Measurements from ENCODE around the gene PRR5L.

PRR5L gene

DNA sequence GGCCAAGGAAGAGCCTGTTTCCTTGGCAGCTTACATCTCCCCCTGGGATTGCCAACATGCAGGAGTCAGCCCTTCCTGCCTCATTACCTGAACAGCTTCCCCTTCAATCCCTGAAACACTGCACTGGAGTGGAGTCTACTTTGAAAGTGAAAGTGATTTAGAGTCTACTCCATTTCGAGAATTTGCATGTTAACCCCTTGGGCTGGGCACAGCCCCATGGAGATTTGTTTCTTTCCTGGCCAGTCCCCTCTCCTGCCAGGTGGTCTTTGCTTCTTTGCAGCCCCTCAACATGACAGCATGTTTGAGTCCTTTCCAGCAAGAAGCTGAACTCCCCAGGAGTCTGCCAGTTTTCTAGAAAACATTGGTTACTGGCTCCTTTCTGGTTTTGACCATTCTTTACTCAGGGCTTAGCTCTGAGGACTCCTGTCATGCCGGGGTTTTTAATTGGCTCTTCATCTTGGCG, 154.1 kb downstream of the PRR5L start:
- H3K4me1 ChIP-seq (ENCODE audit: control insufficient read depth in 1 of 2, insufficient read depth in 2 of 2, low read length in 2 of 2), result peaks cover 7 to 13% of the 10 kb centered on the region in 2 experiments

GRCh38 chr11:36451045-36451444, 155.0 kb downstream of the PRR5L start:
- peaks cover 15 to 22% of the 10 kb centered on the region in 2 experiments for H3K4me1 ChIP-seq (ENCODE audit: control insufficient read depth in 1 of 2, insufficient read depth in 2 of 2, low read length in 2 of 2)
- H2AFZ ChIP-seq (ENCODE audit: insufficient read depth, low read length, poor library complexity), result no peak overlapping the region
- H3K79me1 ChIP-seq (ENCODE audit: low read length), result peaks cover 13% of the 10 kb centered on the region
- WGBS (ENCODE audit: extremely low coverage, insufficient coverage, insufficient read length), result no CpG with 5 or more reads among the region's 6 CpGs
- no peak overlapping the region for H4K12ac ChIP-seq (ENCODE audit: low read depth, low read length)
- H3K4me2 ChIP-seq (ENCODE audit: low read length), result no peak overlapping the region
- no peak overlapping the region for H3K14ac ChIP-seq (ENCODE audit: low read length)
- H4K91ac ChIP-seq (ENCODE audit: low read depth, low read length), result no peak overlapping the region
- no peak overlapping the region for H3K27ac ChIP-seq (ENCODE audit: low read depth, low read length)
- peaks cover 17 to 33% of the 10 kb centered on the region in 2 experiments for H3K36me3 ChIP-seq (ENCODE audit: control insufficient read depth in 1 of 2, insufficient read depth in 2 of 2, low read length in 2 of 2)
- no peak overlapping the region for H2BK120ac ChIP-seq (ENCODE audit: insufficient read depth, low read length, poor library complexity)
- no peak overlapping the region for H3K4ac ChIP-seq (ENCODE audit: low read depth, low read length)
- no peak overlapping the region for H3K9ac ChIP-seq (ENCODE audit: low read length)
- H3K4me3 ChIP-seq (ENCODE audit: low read depth, low read length), result no peak overlapping the region
- H3K79me2 ChIP-seq (ENCODE audit: control insufficient read depth, insufficient read depth, low read length, poor library complexity), result peaks cover 3% of the 10 kb centered on the region
- no peak overlapping the region for H2BK5ac ChIP-seq (ENCODE audit: low read depth, low read length, poor library complexity)
- DNase-seq, result no peak
- no peak overlapping the region for H4K8ac ChIP-seq (ENCODE audit: low read depth, low read length)
- H3K18ac ChIP-seq (ENCODE audit: low read length), result no peak overlapping the region
- no peaks in the 10 kb centered on the region for H3K9me3 ChIP-seq (ENCODE audit: insufficient read depth, low read depth, low read length)
- no peak overlapping the region for H2AK5ac ChIP-seq (ENCODE audit: low read length)
- H3K27me3 ChIP-seq (ENCODE audit: insufficient read depth, low read length), result no peaks in the 10 kb centered on the region
- no peak overlapping the region for H2BK12ac ChIP-seq (ENCODE audit: low read length)
- no peak overlapping the region for H3K23ac ChIP-seq (ENCODE audit: low read length)

More for the DNA sequence above, 154.1 kb downstream of the PRR5L start:
- Histone ChIP-seq H4K91ac (ENCODE audit: low read depth, low read length) (no peak overlapping the region), H2AK5ac (ENCODE audit: low read length) (no peak overlapping the region), H2BK12ac (ENCODE audit: low read length) (no peak overlapping the region), H2BK120ac (ENCODE audit: insufficient read depth, low read length, poor library complexity) (no peak overlapping the region), H2AFZ (ENCODE audit: insufficient read depth, low read length, poor library complexity) (no peak overlapping the region), H3K4me2 (ENCODE audit: low read length) (no peak overlapping the region), H3K27me3 (ENCODE audit: insufficient read depth, low read length) (no peaks in the 10 kb centered on the region), H3K14ac (ENCODE audit: low read length) (no peak overlapping the region), H2BK5ac (ENCODE audit: low read depth, low read length, poor library complexity) (no peak overlapping the region), H3K18ac (ENCODE audit: low read length) (no peak overlapping the region), H3K23ac (ENCODE audit: low read length) (no peak overlapping the region), H3K79me1 (ENCODE audit: low read length) (peaks cover 6% of the 10 kb centered on the region), H3K9me3 (ENCODE audit: insufficient read depth, low read depth, low read length) (no peaks in the 10 kb centered on the region), H4K8ac (ENCODE audit: low read depth, low read length) (no peak overlapping the region), H3K4ac (ENCODE audit: low read depth, low read length) (no peak overlapping the region), H3K27ac (ENCODE audit: low read depth, low read length) (no peak overlapping the region), H3K9ac (ENCODE audit: low read length) (no peak overlapping the region), H3K4me3 (ENCODE audit: low read depth, low read length) (no peak overlapping the region), H3K79me2 (ENCODE audit: control insufficient read depth, insufficient read depth, low read length, poor library complexity) (no peaks in the 10 kb centered on the region), H4K12ac (ENCODE audit: low read depth, low read length) (no peak overlapping the region), H3K36me3 (ENCODE audit: control insufficient read depth in 1 of 2, insufficient read depth in 2 of 2, low read length in 2 of 2) (peaks cover 17 to 33% of the 10 kb centered on the region in 2 experiments)
- DNase-seq, result no peak
- WGBS (ENCODE audit: extremely low coverage, insufficient coverage, insufficient read length), result no CpG with 5 or more reads among the region's 3 CpGs

GRCh38 chr11:36451681-36452080, 155.6 kb downstream of the PRR5L start:
- Histone ChIP-seq H3K36me3 (ENCODE audit: control insufficient read depth in 1 of 2, insufficient read depth in 2 of 2, low read length in 2 of 2) (peaks cover 18 to 27% of the 10 kb centered on the region in 2 experiments), H2BK12ac (ENCODE audit: low read length) (no peak overlapping the region), H3K4ac (ENCODE audit: low read depth, low read length) (no peak overlapping the region), H4K91ac (ENCODE audit: low read depth, low read length) (no peak overlapping the region), H2AFZ (ENCODE audit: insufficient read depth, low read length, poor library complexity) (no peak overlapping the region), H4K8ac (ENCODE audit: low read depth, low read length) (no peak overlapping the region), H2BK5ac (ENCODE audit: low read depth, low read length, poor library complexity) (no peak overlapping the region), H3K4me2 (ENCODE audit: low read length) (no peak overlapping the region), H3K18ac (ENCODE audit: low read length) (no peak overlapping the region), H3K14ac (ENCODE audit: low read length) (no peak overlapping the region), H3K79me1 (ENCODE audit: low read length) (peaks cover 18% of the 10 kb centered on the region), H3K4me1 (ENCODE audit: control insufficient read depth in 1 of 2, insufficient read depth in 2 of 2, low read length in 2 of 2) (peaks cover 21 to 27% of the 10 kb centered on the region in 2 experiments), H2AK5ac (ENCODE audit: low read length) (no peak overlapping the region), H3K4me3 (ENCODE audit: low read depth, low read length) (no peak overlapping the region), H2BK120ac (ENCODE audit: insufficient read depth, low read length, poor library complexity) (no peak overlapping the region), H4K12ac (ENCODE audit: low read depth, low read length) (no peak overlapping the region), H3K9ac (ENCODE audit: low read length) (no peak overlapping the region), H3K27me3 (ENCODE audit: insufficient read depth, low read length) (no peaks in the 10 kb centered on the region), H3K23ac (ENCODE audit: low read length) (no peak overlapping the region), H3K9me3 (ENCODE audit: insufficient read depth, low read depth, low read length) (no peaks in the 10 kb centered on the region), H3K27ac (ENCODE audit: low read depth, low read length) (no peak overlapping the region), H3K79me2 (ENCODE audit: control insufficient read depth, insufficient read depth, low read length, poor library complexity) (peaks cover 3% of the 10 kb centered on the region)
- no peak for DNase-seq
- no CpG with 5 or more reads among the region's 1 CpG for WGBS (ENCODE audit: extremely low coverage, insufficient coverage, insufficient read length)

GRCh38 chr11:36452236-36452940, 156.3 kb downstream of the PRR5L start:
- Histone ChIP-seq H3K36me3 (ENCODE audit: control insufficient read depth in 1 of 2, insufficient read depth in 2 of 2, low read length in 2 of 2) (peaks cover 21 to 24% of the 10 kb centered on the region in 2 experiments), H4K12ac (ENCODE audit: low read depth, low read length) (no peak overlapping the region), H2BK5ac (ENCODE audit: low read depth, low read length, poor library complexity) (no peak overlapping the region), H3K27me3 (ENCODE audit: insufficient read depth, low read length) (no peaks in the 10 kb centered on the region), H2AFZ (ENCODE audit: insufficient read depth, low read length, poor library complexity) (no peak overlapping the region), H3K14ac (ENCODE audit: low read length) (no peak overlapping the region), H4K91ac (ENCODE audit: low read depth, low read length) (no peak overlapping the region), H3K4me3 (ENCODE audit: low read depth, low read length) (no peak overlapping the region), H3K9me3 (ENCODE audit: insufficient read depth, low read depth, low read length) (no peaks in the 10 kb centered on the region), H3K4ac (ENCODE audit: low read depth, low read length) (no peak overlapping the region), H3K79me2 (ENCODE audit: control insufficient read depth, insufficient read depth, low read length, poor library complexity) (peaks cover 3% of the 10 kb centered on the region), H3K27ac (ENCODE audit: low read depth, low read length) (no peak overlapping the region), H3K9ac (ENCODE audit: low read length) (no peak overlapping the region), H2BK120ac (ENCODE audit: insufficient read depth, low read length, poor library complexity) (no peak overlapping the region), H4K8ac (ENCODE audit: low read depth, low read length) (no peak overlapping the region), H3K4me2 (ENCODE audit: low read length) (no peak overlapping the region), H3K4me1 (ENCODE audit: control insufficient read depth in 1 of 2, insufficient read depth in 2 of 2, low read length in 2 of 2) (peaks cover 24 to 27% of the 10 kb centered on the region in 2 experiments), H2AK5ac (ENCODE audit: low read length) (no peak overlapping the region), H3K18ac (ENCODE audit: low read length) (no peak overlapping the region), H3K23ac (ENCODE audit: low read length) (no peak overlapping the region), H3K79me1 (ENCODE audit: low read length) (peaks cover 18% of the 10 kb centered on the region), H2BK12ac (ENCODE audit: low read length) (no peak overlapping the region)
- no CpG with 5 or more reads among the region's 5 CpGs for WGBS (ENCODE audit: extremely low coverage, insufficient coverage, insufficient read length)
- DNase-seq, result no peak

Measured in trophoblast cell (in vitro differentiated cells and primary cell).